Measurements from ENCODE around the gene HSD17B7. TPM values are rescaled to one million over a fixed set of nuclear protein-coding genes. Genes with fewer than 3 reads are reported as not detected.

HSD17B7 gene
- total and polyA plus RNA-seq, 9 of the 15 experiments (the other 6 are each of a cell fraction or from before 2014, with no cell fraction given), result 12.7 to 48.7 (median 21.3) TPM

DNA sequence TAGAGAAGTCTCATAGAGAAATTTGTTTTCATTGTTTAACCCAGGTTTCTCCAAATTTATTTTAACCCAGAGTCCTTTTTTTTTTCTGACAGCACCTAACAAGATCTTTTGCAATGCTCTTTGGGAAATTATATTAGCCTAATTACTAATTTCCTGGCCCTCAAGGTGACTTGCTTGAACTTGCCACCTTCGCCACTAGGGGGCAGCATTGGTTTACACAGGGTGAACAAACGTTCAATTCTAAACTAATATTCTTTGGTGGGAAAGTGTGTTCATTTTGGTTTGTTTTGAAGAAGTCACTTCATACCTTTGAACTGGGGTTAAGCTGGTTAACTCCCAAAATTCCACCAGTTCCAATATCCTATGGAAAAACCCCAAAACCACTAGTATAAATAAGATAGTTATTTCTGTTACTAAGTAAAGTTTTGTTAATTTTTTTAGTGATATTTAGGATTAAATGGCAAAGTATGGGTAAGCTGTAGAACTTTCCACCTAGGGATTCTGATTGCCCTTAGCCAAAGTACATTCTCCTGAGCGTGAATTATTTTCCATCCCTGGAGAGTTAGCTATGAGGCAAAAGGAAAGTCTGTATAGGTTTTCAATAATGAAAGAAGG, 57.4 kb downstream of the HSD17B7 start (continued):
- TF ChIP-seq, protein P1, sequence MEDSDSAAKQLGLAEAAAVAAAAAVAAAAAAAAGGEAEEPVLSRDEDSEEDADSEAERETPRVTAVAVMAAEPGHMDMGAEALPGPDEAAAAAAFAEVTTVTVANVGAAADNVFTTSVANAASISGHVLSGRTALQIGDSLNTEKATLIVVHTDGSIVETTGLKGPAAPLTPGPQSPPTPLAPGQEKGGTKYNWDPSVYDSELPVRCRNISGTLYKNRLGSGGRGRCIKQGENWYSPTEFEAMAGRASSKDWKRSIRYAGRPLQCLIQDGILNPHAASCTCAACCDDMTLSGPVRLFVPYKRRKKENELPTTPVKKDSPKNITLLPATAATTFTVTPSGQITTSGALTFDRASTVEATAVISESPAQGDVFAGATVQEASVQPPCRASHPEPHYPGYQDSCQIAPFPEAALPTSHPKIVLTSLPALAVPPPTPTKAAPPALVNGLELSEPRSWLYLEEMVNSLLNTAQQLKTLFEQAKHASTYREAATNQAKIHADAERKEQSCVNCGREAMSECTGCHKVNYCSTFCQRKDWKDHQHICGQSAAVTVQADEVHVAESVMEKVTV (CRISPR knock-in tag; IDR thresholded peaks at IDR 0.05), result peak; percentile 36; the same call in 1 of the 2 replicates
- TF ChIP-seq POLR3G (IDR thresholded peaks at IDR 0.05; ENCODE audit: extremely low read depth, insufficient read length, insufficient replicate concordance), result no peak
- no peak for TF ChIP-seq ADNP (tag; IDR thresholded peaks at IDR 0.05)
- no peak for TF ChIP-seq MYNN (IDR thresholded peaks at IDR 0.05)
- no peak for TF ChIP-seq MYNN (CRISPR knock-in tag; IDR thresholded peaks at IDR 0.05)
- no peak for TF ChIP-seq SRF (CRISPR knock-in tag; IDR thresholded peaks at IDR 0.05)
- TF ChIP-seq, protein P2, sequence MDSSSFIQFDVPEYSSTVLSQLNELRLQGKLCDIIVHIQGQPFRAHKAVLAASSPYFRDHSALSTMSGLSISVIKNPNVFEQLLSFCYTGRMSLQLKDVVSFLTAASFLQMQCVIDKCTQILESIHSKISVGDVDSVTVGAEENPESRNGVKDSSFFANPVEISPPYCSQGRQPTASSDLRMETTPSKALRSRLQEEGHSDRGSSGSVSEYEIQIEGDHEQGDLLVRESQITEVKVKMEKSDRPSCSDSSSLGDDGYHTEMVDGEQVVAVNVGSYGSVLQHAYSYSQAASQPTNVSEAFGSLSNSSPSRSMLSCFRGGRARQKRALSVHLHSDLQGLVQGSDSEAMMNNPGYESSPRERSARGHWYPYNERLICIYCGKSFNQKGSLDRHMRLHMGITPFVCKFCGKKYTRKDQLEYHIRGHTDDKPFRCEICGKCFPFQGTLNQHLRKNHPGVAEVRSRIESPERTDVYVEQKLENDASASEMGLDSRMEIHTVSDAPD (CRISPR knock-in tag; IDR thresholded peaks at IDR 0.05), result no peak
- TF ChIP-seq, protein P3, sequence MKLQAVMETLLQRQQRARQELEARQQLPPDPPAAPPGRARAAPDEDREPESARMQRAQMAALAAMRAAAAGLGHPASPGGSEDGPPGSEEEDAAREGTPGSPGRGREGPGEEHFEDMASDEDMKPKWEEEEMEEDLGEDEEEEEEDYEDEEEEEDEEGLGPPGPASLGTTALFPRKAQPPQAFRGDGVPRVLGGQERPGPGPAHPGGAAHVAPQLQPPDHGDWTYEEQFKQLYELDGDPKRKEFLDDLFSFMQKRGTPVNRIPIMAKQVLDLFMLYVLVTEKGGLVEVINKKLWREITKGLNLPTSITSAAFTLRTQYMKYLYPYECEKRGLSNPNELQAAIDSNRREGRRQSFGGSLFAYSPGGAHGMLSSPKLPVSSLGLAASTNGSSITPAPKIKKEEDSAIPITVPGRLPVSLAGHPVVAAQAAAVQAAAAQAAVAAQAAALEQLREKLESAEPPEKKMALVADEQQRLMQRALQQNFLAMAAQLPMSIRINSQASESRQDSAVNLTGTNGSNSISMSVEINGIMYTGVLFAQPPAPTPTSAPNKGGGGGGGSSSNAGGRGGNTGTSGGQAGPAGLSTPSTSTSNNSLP (IDR thresholded peaks at IDR 0.05; ENCODE audit: borderline replicate concordance, low read depth, low read length), result no peak
- no peak for TF ChIP-seq ZNF586 (CRISPR knock-in tag; conservative IDR thresholded peaks at IDR 0.05)
- TF ChIP-seq C11orf30 (IDR thresholded peaks at IDR 0.05; ENCODE audit: low read depth), result no peak
- no peak for TF ChIP-seq ETV1 (tag; conservative IDR thresholded peaks at IDR 0.05; ENCODE audit: low read depth)
- TF ChIP-seq SMC3 (conservative IDR thresholded peaks at IDR 0.05; ENCODE audit: insufficient read depth, low read depth, low read length), result peak; percentile 76
- no peak for TF ChIP-seq BDP1 (IDR thresholded peaks at IDR 0.05; ENCODE audit: insufficient read depth, insufficient read length)
- TF ChIP-seq, protein P4, sequence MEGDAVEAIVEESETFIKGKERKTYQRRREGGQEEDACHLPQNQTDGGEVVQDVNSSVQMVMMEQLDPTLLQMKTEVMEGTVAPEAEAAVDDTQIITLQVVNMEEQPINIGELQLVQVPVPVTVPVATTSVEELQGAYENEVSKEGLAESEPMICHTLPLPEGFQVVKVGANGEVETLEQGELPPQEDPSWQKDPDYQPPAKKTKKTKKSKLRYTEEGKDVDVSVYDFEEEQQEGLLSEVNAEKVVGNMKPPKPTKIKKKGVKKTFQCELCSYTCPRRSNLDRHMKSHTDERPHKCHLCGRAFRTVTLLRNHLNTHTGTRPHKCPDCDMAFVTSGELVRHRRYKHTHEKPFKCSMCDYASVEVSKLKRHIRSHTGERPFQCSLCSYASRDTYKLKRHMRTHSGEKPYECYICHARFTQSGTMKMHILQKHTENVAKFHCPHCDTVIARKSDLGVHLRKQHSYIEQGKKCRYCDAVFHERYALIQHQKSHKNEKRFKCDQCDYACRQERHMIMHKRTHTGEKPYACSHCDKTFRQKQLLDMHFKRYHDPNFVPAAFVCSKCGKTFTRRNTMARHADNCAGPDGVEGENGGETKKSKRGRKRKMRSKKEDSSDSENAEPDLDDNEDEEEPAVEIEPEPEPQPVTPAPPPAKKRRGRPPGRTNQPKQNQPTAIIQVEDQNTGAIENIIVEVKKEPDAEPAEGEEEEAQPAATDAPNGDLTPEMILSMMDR (IDR thresholded peaks at IDR 0.05 in 2 of 3, conservative IDR thresholded peaks at IDR 0.05 in 1 of 3; ENCODE audit: insufficient read depth in 2 of 3, low read depth in 1 of 3, low read length in 3 of 3), result peak; percentile 81 to 94 (median 89)
- TF ChIP-seq, protein P5, sequence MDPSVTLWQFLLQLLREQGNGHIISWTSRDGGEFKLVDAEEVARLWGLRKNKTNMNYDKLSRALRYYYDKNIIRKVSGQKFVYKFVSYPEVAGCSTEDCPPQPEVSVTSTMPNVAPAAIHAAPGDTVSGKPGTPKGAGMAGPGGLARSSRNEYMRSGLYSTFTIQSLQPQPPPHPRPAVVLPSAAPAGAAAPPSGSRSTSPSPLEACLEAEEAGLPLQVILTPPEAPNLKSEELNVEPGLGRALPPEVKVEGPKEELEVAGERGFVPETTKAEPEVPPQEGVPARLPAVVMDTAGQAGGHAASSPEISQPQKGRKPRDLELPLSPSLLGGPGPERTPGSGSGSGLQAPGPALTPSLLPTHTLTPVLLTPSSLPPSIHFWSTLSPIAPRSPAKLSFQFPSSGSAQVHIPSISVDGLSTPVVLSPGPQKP (CRISPR knock-in tag; IDR thresholded peaks at IDR 0.05), result no peak
- TF ChIP-seq, protein P6, sequence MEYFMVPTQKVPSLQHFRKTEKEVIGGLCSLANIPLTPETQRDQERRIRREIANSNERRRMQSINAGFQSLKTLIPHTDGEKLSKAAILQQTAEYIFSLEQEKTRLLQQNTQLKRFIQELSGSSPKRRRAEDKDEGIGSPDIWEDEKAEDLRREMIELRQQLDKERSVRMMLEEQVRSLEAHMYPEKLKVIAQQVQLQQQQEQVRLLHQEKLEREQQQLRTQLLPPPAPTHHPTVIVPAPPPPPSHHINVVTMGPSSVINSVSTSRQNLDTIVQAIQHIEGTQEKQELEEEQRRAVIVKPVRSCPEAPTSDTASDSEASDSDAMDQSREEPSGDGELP (CRISPR knock-in tag; IDR thresholded peaks at IDR 0.05; ENCODE audit: borderline replicate concordance), result no peak
- no peak for TF ChIP-seq GATAD2A (IDR thresholded peaks at IDR 0.05)
- TF ChIP-seq TEAD1 (CRISPR knock-in tag; IDR thresholded peaks at IDR 0.05), result no peak
- TF ChIP-seq RAD21 (CRISPR knock-in tag; conservative IDR thresholded peaks at IDR 0.05 in 1 of 2, IDR thresholded peaks at IDR 0.05 in 1 of 2), result peak; percentile 60 to 80

All from K562 (cell line).